ENCODE results near the gene UBA6.

Gene UBA6

GRCh38 chr4:67717586-67717985, 16.6 kb upstream of the UBA6 start:
- TF ChIP-seq TARDBP (IDR thresholded peaks at IDR 0.05), result no peak
- TF ChIP-seq LEF1 (IDR thresholded peaks at IDR 0.05; ENCODE audit: borderline replicate concordance), result no peak
- no peak for TF ChIP-seq CTBP1 (IDR thresholded peaks at IDR 0.05; ENCODE audit: borderline replicate concordance)
- no peak for TF ChIP-seq BHLHE40 (IDR thresholded peaks at IDR 0.05; ENCODE audit: borderline replicate concordance)
- no peak for TF ChIP-seq SP1 (IDR thresholded peaks at IDR 0.05)
- no peak for TF ChIP-seq FOXA1 (IDR thresholded peaks at IDR 0.05)
- TF ChIP-seq HDGF (IDR thresholded peaks at IDR 0.05; ENCODE audit: borderline replicate concordance), result no peak
- TF ChIP-seq FOXM1 (IDR thresholded peaks at IDR 0.05; ENCODE audit: borderline replicate concordance), result no peak
- no peak for TF ChIP-seq NFRKB (IDR thresholded peaks at IDR 0.05)
- TF ChIP-seq ARNT (IDR thresholded peaks at IDR 0.05), result no peak
- no peak for TF ChIP-seq L3MBTL2 (conservative IDR thresholded peaks at IDR 0.05)
- no peak for TF ChIP-seq PKNOX1 (IDR thresholded peaks at IDR 0.05)
- no peak for TF ChIP-seq ZNF384 (IDR thresholded peaks at IDR 0.05)
- TF ChIP-seq SUZ12 (IDR thresholded peaks at IDR 0.05), result no peak
- no peak for TF ChIP-seq ELF4 (IDR thresholded peaks at IDR 0.05)
- no peak for TF ChIP-seq FOXK2 (IDR thresholded peaks at IDR 0.05)
- POLR2A ChIA-PET, result no interaction called here
- CTCF ChIA-PET, result no interaction called here
- DNase-seq (ENCODE audit: extremely low spot score), result no peak

- no peak for TF ChIP-seq SUZ12 (IDR thresholded peaks at IDR 0.05)
- TF ChIP-seq NFRKB (IDR thresholded peaks at IDR 0.05), result no peak
- CTCF ChIA-PET, result no interaction called here
- POLR2A ChIA-PET, result interaction anchor here (3.3 kb wide), 1 partner anchor 14 kb away, joined by 12 read pairs; the partner anchor contains the start of gene UBA6
- DNase-seq (ENCODE audit: extremely low spot score), result no peak
These were observed 14.0 kb upstream of the UBA6 start for GRCh38 chr4:67714955-67715354.

GRCh38 chr4:67714248-67714583, 13.3 kb upstream of the UBA6 start:
- ChIA-PET POLR2A (interaction anchor here (3.3 kb wide), 1 partner anchor 13 kb away, joined by 12 read pairs; the partner anchor contains the start of gene UBA6), CTCF (interaction anchor here (0.6 kb wide), 1 partner anchor 131 kb away, joined by 8 read pairs; no protein-coding TSS in a partner anchor)
- DNase-seq (ENCODE audit: extremely low spot score), result no peak
- no peak for TF ChIP-seq FOXA1 (IDR thresholded peaks at IDR 0.05)
- TF ChIP-seq L3MBTL2 (conservative IDR thresholded peaks at IDR 0.05), result no peak
- TF ChIP-seq FOXM1 (IDR thresholded peaks at IDR 0.05; ENCODE audit: borderline replicate concordance), result no peak
- TF ChIP-seq PKNOX1 (IDR thresholded peaks at IDR 0.05), result no peak
- TF ChIP-seq NFRKB (IDR thresholded peaks at IDR 0.05), result no peak
- TF ChIP-seq ZNF384 (IDR thresholded peaks at IDR 0.05), result no peak
- TF ChIP-seq FOXK2 (IDR thresholded peaks at IDR 0.05), result no peak
- no peak for TF ChIP-seq ELF4 (IDR thresholded peaks at IDR 0.05)
- TF ChIP-seq BHLHE40 (IDR thresholded peaks at IDR 0.05; ENCODE audit: borderline replicate concordance), result no peak
- no peak for TF ChIP-seq TARDBP (IDR thresholded peaks at IDR 0.05)
- no peak for TF ChIP-seq HDGF (IDR thresholded peaks at IDR 0.05; ENCODE audit: borderline replicate concordance)
- TF ChIP-seq SUZ12 (IDR thresholded peaks at IDR 0.05), result no peak
- TF ChIP-seq SP1 (IDR thresholded peaks at IDR 0.05), result no peak
- TF ChIP-seq LEF1 (IDR thresholded peaks at IDR 0.05; ENCODE audit: borderline replicate concordance), result no peak
- TF ChIP-seq ARNT (IDR thresholded peaks at IDR 0.05), result no peak
- TF ChIP-seq CTBP1 (IDR thresholded peaks at IDR 0.05; ENCODE audit: borderline replicate concordance), result no peak

GRCh38 chr4:67713529-67714247, 12.7 kb upstream of the UBA6 start:
- POLR2A ChIA-PET, result interaction anchor here (3.3 kb wide), 1 partner anchor 13 kb away, joined by 12 read pairs; the partner anchor contains the start of gene UBA6
- TF ChIP-seq CTBP1 (IDR thresholded peaks at IDR 0.05; ENCODE audit: borderline replicate concordance), result no peak
- no peak for TF ChIP-seq NFRKB (IDR thresholded peaks at IDR 0.05)
- no peak for DNase-seq (ENCODE audit: extremely low spot score)
- CTCF ChIA-PET, result interaction anchor here (0.7 kb wide), 1 partner anchor 33 kb away, joined by 3 read pairs; no protein-coding TSS in a partner anchor

- DNase-seq (ENCODE audit: extremely low spot score), result no peak
- CTCF ChIA-PET, result interaction anchor here (0.7 kb wide), 1 partner anchor 34 kb away, joined by 3 read pairs; no protein-coding TSS in a partner anchor
- POLR2A ChIA-PET, result interaction anchor here (1.6 kb wide), 1 partner anchor 11 kb away, joined by 5 read pairs; the partner anchor contains the start of gene UBA6
- TF ChIP-seq ELF4 (IDR thresholded peaks at IDR 0.05), result no peak
- no peak for TF ChIP-seq FOXA1 (IDR thresholded peaks at IDR 0.05)
- TF ChIP-seq HDGF (IDR thresholded peaks at IDR 0.05; ENCODE audit: borderline replicate concordance), result no peak
- no peak for TF ChIP-seq CTBP1 (IDR thresholded peaks at IDR 0.05; ENCODE audit: borderline replicate concordance)
- TF ChIP-seq FOXK2 (IDR thresholded peaks at IDR 0.05), result no peak
- no peak for TF ChIP-seq ARNT (IDR thresholded peaks at IDR 0.05)
- no peak for TF ChIP-seq SP1 (IDR thresholded peaks at IDR 0.05)
- no peak for TF ChIP-seq PKNOX1 (IDR thresholded peaks at IDR 0.05)
These were observed 11.9 kb upstream of the UBA6 start for GRCh38 chr4:67712650-67713528.

All from HEK293T (cell line).